HUES6 (cell line): Measurements from ENCODE around the gene TNFAIP8.

Source experiments
- H3K27ac ChIP-seq: 2 replicates; pipeline ENCODE4 v1.7.0; 2013; ENCODE audit warnings: low read depth, mild to moderate bottlenecking, low read length, inconsistent platforms
- H3K27me3 ChIP-seq: 2 replicates; pipeline ENCODE4 v1.6.1; 2013; ENCODE audit warnings: low read length; ENCODE audit not compliant: control insufficient read depth, insufficient read depth
- H3K36me3 ChIP-seq: 2 replicates; pipeline ENCODE4 v1.6.1; 2013; ENCODE audit warnings: low read length; ENCODE audit not compliant: control insufficient read depth, insufficient read depth
- H3K4me1 ChIP-seq: 2 replicates; pipeline ENCODE4 v1.6.1; 2013; ENCODE audit warnings: low read length; ENCODE audit not compliant: control insufficient read depth, insufficient read depth
- H3K4me3 ChIP-seq: 2 replicates; pipeline ENCODE4 v1.5.1; 2013; ENCODE audit warnings: low read depth, low read length
- H3K9ac ChIP-seq: one replicate; pipeline ENCODE4 v1.6.1; 2013; ENCODE audit warnings: mild to moderate bottlenecking, low read length
- H3K9me3 ChIP-seq: 2 replicates; pipeline ENCODE4 v1.6.1; 2013; ENCODE audit warnings: low read depth, low read length; ENCODE audit not compliant: control insufficient read depth, insufficient read depth

TNFAIP8 gene

GRCh38 chr5:119387945-119388618 is 32.3 kb downstream of the TNFAIP8 start:
- H3K36me3 ChIP-seq: 0 out of 2 replicates have a peak, but pooled peaks cover 4% of the 10 kb centered on the region
- H3K4me3 ChIP-seq: no peak overlapping the region
- no peak overlapping the region for H3K27ac ChIP-seq
- no peak overlapping the region for H3K9ac ChIP-seq
- H3K27me3 ChIP-seq: no peaks in the 10 kb centered on the region
- peaks cover 23% of the 10 kb centered on the region for H3K4me1 ChIP-seq
- H3K9me3 ChIP-seq: no peaks in the 10 kb centered on the region

GRCh38 chr5:119388619-119389190 is 32.9 kb downstream of the TNFAIP8 start:
- Histone ChIP-seq H3K36me3 (peaks cover 10% of the 10 kb centered on the region; the same call in 1 of the 2 replicates), H3K9me3 (no peaks in the 10 kb centered on the region), H3K27me3 (no peaks in the 10 kb centered on the region), H3K4me3 (no peak overlapping the region), H3K9ac (no peak overlapping the region), H3K4me1 (peaks cover 23% of the 10 kb centered on the region), H3K27ac (no peak overlapping the region)

GRCh38 chr5:119389288-119390030 is 33.6 kb downstream of the TNFAIP8 start:
- H3K4me3 ChIP-seq: no peak overlapping the region
- no peak overlapping the region for H3K27ac ChIP-seq
- peaks cover 10% of the 10 kb centered on the region; the same call in 1 of the 2 replicates for H3K36me3 ChIP-seq
- no peak overlapping the region for H3K9ac ChIP-seq
- H3K4me1 ChIP-seq: peaks cover 23% of the 10 kb centered on the region
- H3K9me3 ChIP-seq: no peaks in the 10 kb centered on the region
- H3K27me3 ChIP-seq: no peaks in the 10 kb centered on the region

GRCh38 chr5:119390404-119390803 is 34.6 kb downstream of the TNFAIP8 start:
- Histone ChIP-seq H3K9me3 (no peaks in the 10 kb centered on the region), H3K9ac (no peak overlapping the region), H3K36me3 (peaks cover 10% of the 10 kb centered on the region; the same call in 1 of the 2 replicates), H3K27me3 (no peaks in the 10 kb centered on the region), H3K4me1 (peaks cover 17% of the 10 kb centered on the region), H3K4me3 (no peak overlapping the region), H3K27ac (no peak overlapping the region)

GRCh38 chr5:119393201-119393691 is 37.4 kb downstream of the TNFAIP8 start:
- Histone ChIP-seq H3K27ac (no peak overlapping the region), H3K9ac (no peak overlapping the region), H3K27me3 (no peaks in the 10 kb centered on the region), H3K36me3 (peaks cover 10% of the 10 kb centered on the region; the same call in 1 of the 2 replicates), H3K4me1 (peaks cover 10% of the 10 kb centered on the region), H3K9me3 (no peaks in the 10 kb centered on the region), H3K4me3 (no peak overlapping the region)

- H3K9ac ChIP-seq: no peak overlapping the region
- no peaks in the 10 kb centered on the region for H3K9me3 ChIP-seq
- H3K27me3 ChIP-seq: no peaks in the 10 kb centered on the region
- no peak overlapping the region for H3K27ac ChIP-seq
- peaks cover 10% of the 10 kb centered on the region; the same call in 1 of the 2 replicates for H3K36me3 ChIP-seq
- H3K4me1 ChIP-seq: peaks cover 10% of the 10 kb centered on the region
- H3K4me3 ChIP-seq: no peak overlapping the region
These were observed 37.9 kb downstream of the TNFAIP8 start for GRCh38 chr5:119393746-119394145.

- no peaks in the 10 kb centered on the region for H3K9me3 ChIP-seq
- H3K4me3 ChIP-seq: no peak overlapping the region
- H3K27ac ChIP-seq: no peak overlapping the region
- H3K9ac ChIP-seq: no peak overlapping the region
- H3K36me3 ChIP-seq: peaks cover 10% of the 10 kb centered on the region; the same call in 1 of the 2 replicates
- peaks cover 5% of the 10 kb centered on the region for H3K4me1 ChIP-seq
- no peaks in the 10 kb centered on the region for H3K27me3 ChIP-seq
These were observed 39.4 kb downstream of the TNFAIP8 start for GRCh38 chr5:119395080-119395836.

- peaks cover 13% of the 10 kb centered on the region for H3K4me1 ChIP-seq
- no peak overlapping the region for H3K9ac ChIP-seq
- H3K9me3 ChIP-seq: no peaks in the 10 kb centered on the region
- no peaks in the 10 kb centered on the region for H3K27me3 ChIP-seq
- H3K27ac ChIP-seq: no peak overlapping the region
- no peak overlapping the region for H3K4me3 ChIP-seq
- H3K36me3 ChIP-seq: peaks cover 10% of the 10 kb centered on the region; the same call in 1 of the 2 replicates
These were observed 40.3 kb downstream of the TNFAIP8 start for GRCh38 chr5:119396030-119396664.

- Histone ChIP-seq H3K4me1 (peaks cover 24% of the 10 kb centered on the region), H3K4me3 (no peak overlapping the region), H3K9ac (no peak overlapping the region), H3K36me3 (peaks cover 9% of the 10 kb centered on the region; the same call in 1 of the 2 replicates), H3K27ac (no peak overlapping the region), H3K27me3 (no peaks in the 10 kb centered on the region), H3K9me3 (no peaks in the 10 kb centered on the region)
These were observed 41.9 kb downstream of the TNFAIP8 start for GRCh38 chr5:119397518-119398380.
